ELR (cell line): ENCODE data around the gene DNAAF1.
A peak's percentile ranks its signal among the peaks of the same experiment; 100 is the strongest.

Source experiments
- DNase-seq: peaks from one replicate; pipeline ENCODE4 v3.0.0-alpha.2; 2015; ENCODE audit warnings: low read depth

DNAAF1 gene

DNA sequence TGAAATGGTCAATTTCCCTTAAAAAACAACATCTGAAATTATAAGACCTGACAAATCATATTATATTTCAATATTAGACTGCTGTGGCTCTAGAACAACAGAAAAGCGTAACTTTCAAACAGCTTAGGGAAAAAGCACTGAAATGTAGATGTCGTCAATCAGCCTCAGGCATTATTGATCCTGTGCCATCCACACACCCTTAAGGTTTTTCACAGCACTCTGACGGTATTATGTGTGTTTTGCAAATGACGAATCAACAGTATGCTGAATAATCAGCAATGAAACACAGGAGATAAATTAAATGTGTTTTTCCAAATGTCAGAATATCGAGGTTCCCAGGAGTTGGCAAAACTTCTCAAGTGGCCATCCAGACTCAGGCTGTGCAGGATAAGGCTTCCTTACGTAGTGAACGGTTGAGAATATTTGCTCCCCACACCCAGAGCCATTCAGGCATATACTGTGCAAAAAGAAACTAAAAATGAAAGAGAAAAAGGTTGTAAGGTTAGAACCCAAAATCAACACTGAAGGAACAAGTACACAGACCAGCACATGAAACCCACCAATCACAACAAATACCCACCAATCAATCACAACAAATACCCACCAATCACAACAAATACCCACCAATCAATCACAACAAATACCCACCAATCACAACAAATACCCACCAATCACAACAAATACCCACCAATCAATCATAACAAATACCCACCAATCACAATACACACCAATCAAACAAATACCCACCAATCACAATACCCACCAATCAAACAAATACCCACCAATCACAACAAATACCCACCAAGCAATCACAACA lies 20.6 kb upstream of the DNAAF1 start:
- DNase-seq, result no peak

- DNase-seq, result no peak
Observed at GRCh38 chr16:84131117-84131516, 14.0 kb upstream of the DNAAF1 start.

DNA sequence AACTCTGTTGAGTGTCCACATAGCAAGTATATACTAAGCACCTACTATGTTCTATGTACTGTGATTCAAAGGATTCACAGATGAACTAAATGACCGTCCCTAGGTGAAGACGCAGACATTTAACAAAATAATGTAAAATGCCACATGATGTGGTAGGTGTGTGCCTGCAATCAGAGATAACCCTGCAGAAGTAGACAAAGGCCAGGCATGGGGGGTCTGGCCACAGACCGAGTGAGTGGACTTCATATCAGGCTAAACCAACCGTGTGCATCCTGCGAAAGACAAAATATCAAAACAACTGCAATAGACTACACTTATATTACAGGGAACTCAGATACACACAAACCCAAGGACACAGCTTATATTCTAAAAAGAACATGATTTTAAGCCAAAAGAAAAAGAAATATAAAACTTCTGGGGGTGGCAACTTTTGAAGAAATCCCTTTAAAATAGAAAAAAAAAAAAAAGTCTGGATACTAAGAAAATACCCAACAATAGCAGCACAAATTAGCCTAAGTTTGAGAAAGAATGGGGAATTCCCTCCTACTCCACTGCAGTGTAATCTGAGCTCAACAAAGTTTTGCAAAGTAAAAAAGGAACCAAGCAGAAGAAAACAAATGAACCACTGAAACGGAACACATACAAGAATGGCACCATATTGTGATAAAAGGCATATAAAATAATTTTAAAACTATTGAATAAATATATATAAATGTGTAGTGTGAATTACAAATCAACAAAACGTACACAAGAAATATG lies 12.4 kb upstream of the DNAAF1 start:
- DNase-seq, result no peak

- no peak for DNase-seq
Observed at GRCh38 chr16:84136331-84137125, 8.6 kb upstream of the DNAAF1 start.

DNA sequence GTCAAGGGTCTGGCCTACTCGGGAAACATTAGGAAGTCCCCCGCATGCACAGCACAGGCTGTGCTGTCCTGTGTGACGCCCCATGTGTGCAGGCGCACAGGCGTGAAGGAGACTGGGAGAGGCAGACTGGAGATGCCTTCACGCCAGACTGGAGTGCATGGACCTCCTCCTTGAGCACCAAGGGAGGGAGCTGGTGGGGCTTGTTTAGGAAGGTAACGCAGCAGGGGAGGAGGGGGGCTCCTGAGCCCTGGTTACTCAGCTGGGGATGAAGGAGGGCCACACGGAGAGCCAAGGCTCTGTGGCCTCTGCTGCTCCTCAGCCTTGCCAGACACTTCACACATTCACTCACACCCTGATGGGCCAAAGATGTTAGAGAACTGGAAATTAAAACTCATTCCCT lies 7.8 kb upstream of the DNAAF1 start:
- no peak for DNase-seq

DNA sequence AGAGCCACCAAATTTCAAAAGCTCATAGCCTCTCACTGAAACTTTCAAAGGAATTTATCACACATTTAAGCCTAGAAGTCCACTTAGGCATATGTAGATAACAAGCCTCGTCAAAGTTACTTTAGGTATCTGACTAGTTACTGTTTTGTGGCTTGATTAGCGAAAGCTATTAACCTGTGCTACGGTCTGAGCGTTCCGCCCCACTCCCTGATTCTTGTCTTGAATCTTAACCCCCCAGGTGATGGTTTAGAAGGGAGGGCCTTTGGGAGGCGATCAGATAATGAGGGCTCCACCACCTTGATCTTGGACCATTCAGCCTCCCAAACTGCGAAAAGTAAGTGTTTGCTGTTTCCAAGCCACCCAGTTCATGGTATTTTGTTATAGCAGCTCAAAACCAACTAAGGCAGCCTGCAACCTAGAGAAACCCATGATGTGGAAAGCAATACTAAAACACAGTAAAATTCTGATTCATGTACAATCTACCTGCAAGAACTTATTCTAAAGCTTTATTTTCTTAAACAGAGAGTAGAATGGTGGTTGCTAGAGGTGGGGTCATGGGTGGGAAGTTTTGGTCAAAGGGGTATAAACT lies 7.2 kb upstream of the DNAAF1 start:
- no peak for DNase-seq

- DNase-seq, result no peak
Observed at GRCh38 chr16:84138500-84138823, 6.6 kb upstream of the DNAAF1 start.

DNA sequence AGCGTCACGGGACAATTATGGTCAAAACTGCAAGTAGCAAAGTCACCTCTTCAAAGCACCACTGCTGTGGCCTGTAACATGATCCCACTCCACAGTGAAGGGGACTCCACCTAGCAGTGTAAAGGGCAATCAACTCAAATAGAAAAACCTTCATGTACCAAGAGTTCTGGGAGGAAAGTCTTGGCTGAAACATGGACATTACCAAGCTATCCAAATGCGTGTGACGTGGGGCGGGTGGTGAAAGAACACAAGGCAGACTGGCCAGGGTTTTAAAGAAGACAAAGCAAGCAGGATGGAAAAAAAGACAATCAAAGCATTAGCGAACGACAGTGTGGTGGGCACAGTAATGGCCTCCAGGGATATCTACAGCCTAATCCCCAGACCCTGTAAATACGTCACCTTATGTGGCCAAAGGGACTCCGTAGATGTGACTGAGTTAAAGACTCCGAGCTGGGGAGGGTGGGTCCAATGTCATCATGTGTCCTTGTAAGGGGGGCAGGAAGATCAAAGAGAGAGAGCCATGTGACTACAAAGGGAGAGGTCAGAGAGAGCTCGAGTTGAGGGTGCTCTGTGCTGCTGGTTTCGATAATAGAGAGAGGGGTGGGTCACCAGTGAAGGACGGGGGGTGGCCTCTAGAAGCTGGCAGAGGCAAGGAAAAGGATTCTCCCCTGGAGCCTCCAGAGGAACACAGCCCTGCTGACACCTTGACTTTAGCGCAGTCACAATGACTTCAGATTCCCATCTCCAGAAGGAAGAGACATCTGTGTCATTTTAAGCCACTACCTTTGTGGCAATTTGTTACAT lies 6.1 kb upstream of the DNAAF1 start:
- no peak for DNase-seq

DNA sequence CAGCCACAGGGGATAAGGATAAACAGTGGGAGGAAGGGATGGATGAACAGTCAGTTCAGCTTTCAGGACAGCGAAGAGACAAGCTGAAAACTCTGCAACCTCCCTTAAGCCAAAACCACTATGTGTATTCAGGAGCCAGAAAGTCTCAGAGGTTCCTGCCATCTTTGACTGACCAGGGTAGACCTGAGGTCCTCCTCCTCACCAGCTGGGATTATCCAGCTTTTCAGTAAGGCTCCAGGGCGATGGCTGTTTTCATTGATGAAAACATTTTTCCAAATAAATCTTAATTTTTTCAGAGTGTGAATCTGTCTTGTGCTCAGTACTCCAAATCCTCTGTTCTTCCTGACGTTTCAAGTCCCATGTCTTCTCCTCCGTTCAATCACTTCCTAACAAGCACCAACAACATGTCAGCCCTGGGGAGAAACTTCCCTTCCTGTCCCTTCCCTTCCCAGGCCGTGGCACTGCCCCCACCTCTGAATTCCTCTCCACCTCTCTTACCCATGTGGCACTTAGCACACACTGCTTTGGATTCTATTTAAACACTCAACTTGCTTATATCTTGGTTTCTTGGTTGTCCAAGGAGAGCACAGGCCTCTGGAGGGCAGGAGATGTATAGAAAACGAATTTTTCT lies 5.4 kb upstream of the DNAAF1 start:
- no peak for DNase-seq

GRCh38 chr16:84141143-84141670 lies 3.9 kb upstream of the DNAAF1 start:
- DNase-seq, result no peak

DNA sequence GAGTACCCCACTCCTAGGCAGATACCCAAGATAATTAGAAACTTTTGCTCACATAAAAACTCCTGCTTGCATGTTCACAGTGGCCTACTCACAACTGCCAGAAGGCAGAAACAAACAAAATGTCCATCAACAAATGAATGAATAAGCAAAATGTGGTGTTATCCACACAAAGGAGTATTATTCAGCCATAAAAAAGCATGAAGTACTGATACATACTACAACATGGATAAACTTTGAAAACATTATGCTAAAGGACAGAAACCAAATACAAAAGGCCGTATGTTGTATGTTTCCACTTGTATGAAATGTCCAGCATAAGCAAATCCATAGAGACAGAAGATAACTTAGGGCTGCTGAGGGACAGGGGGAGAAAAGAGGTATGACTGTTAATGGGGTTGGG lies 2.0 kb upstream of the DNAAF1 start:
- no peak for DNase-seq

DNA sequence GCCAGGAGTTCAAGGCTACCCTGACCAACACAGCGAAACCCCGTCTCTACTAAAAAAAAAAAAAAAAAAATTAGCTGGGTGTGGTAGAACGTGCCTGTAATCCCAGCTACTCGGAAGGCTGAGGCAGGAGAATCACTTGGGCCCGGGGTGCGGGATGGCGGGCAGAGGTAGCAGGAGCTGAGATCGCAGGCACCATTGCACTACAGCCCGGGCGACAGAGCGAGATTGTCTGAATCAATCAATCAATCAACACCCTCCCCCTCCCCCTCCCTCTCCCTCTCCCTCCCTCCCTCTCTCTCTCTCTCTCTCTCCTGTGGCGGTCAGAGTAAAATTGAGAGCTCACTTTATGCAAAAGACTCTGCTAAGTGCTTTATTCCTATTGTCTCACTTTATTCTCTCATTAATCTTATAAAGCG lies 1.3 kb upstream of the DNAAF1 start:
- no peak for DNase-seq

GRCh38 chr16:84144209-84144858 lies 774 bp upstream of the DNAAF1 start:
- DNase-seq, result peak; percentile 50

DNA sequence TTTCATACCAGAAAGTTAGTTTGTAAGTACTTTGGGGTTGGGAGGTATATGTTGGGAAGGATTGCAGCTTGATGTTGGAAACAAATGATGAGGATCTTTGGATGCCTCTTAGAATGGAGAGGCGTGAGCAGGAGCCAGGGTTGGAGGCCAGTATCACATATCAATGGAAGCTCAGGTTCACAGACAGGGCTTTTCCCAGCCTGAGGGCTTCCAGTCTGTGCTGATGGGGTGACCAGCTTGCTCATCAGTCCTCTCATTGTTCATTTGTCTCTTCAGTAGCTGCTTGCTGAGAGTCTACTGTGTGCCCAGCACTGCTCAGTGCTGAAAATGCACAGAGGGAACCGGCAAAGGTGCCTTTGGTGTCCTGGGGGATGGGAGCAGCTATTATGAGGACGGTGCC lies 5.8 kb downstream of the DNAAF1 start:
- no peak for DNase-seq

- DNase-seq, result peak; percentile 32
Observed at GRCh38 chr16:84153660-84154214, 8.6 kb downstream of the DNAAF1 start.

- DNase-seq, result no peak
Observed at GRCh38 chr16:84155226-84155625, 10.1 kb downstream of the DNAAF1 start.

- no peak for DNase-seq
Observed at GRCh38 chr16:84155771-84156170, 10.7 kb downstream of the DNAAF1 start.

DNA sequence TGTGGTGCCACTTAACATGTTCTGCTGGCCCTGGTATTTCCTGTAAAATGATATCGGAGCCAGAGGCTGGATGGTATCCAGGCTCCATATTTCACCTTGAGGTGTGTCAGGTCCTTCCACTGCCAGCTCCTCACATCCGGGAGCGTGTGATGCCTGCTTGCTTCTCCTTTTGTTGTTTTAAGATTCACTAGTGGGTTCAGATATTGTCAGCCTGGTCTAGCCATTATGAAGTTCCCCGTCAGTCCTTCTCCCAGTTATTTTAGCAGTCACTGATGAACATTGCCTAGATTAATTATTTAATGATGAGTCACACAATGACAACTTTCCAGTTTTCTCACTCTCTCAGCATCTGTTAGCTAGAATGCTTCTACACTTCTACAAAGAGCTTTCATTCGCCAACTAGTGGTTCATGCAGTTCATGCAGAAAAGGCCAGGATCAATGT lies 11.3 kb downstream of the DNAAF1 start:
- peak; percentile 25 for DNase-seq

- DNase-seq, result no peak
Observed at GRCh38 chr16:84159007-84159406, 13.9 kb downstream of the DNAAF1 start.

DNA sequence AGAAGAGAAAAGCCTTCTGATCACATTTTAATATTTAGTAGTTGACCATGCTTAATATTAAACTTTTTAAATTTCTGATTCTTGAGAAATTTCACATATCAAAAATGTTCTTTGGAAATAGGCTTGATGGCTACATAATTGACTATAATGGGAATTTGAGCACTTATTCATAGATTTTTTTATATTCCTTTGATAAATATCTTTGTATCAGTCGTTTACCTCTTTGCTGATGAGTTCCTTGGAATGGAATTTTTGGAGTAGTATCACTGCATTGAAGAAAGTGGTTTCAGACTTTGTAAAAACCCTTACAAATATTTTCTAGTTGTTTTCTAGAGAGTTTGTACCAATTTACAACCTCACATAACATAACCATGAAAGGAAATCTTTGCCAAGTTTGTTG lies 14.7 kb downstream of the DNAAF1 start:
- no peak for DNase-seq
